Keratinocyte (primary cell): ENCODE data around the gene BOLA1. TPM values are rescaled to one million over a fixed set of nuclear protein-coding genes. Genes with fewer than 3 reads are reported as not detected.

Source experiments
- DNase-seq: peaks from one replicate; pipeline ENCODE4 v3.0.0-alpha.2; 2011; ENCODE audit warnings: low read depth, missing footprints, low spot score
- FAIRE-seq: peaks from 2 replicates; lab custom pipeline; 2011; peaks lifted over from hg19 to GRCh38; lab: Jason Lieb, UNC
- H2AFZ ChIP-seq: 2 replicates; pipeline ENCODE4 v1.6.0; 2012; ENCODE audit warnings: low read length, control low read depth, inconsistent platforms; ENCODE audit not compliant: control insufficient read depth
- H3K27ac ChIP-seq: 2 replicates; pipeline ENCODE4 v1.5.1; 2011; ENCODE audit warnings: low read length; ENCODE audit not compliant: control insufficient read depth, insufficient read depth
- H3K27me3 ChIP-seq: 3 replicates; pipeline ENCODE4 v1.6.0; 2011; ENCODE audit warnings: low read length; ENCODE audit not compliant: control insufficient read depth, insufficient read depth; ENCODE audit errors: extremely low read depth
- H3K36me3 ChIP-seq, 2 experiments: 2 replicates in 1 of 2; 3 replicates in 1 of 2; pipeline ENCODE4 v1.5.1; 2011; ENCODE audit warnings: low read length in 2 of 2, mild to moderate bottlenecking in 1 of 2; ENCODE audit not compliant: control insufficient read depth in 2 of 2, insufficient read depth in 2 of 2; ENCODE audit errors: extremely low read depth in 1 of 2
- H3K4me1 ChIP-seq: 3 replicates; pipeline ENCODE4 v1.5.1; 2011; ENCODE audit warnings: low read length; ENCODE audit not compliant: control insufficient read depth, insufficient read depth; ENCODE audit errors: extremely low read depth
- H3K4me2 ChIP-seq: 3 replicates; pipeline ENCODE4 v1.6.0; 2011; ENCODE audit warnings: low read depth, low read length; ENCODE audit not compliant: control insufficient read depth, insufficient read depth; ENCODE audit errors: extremely low read depth
- H3K4me3 ChIP-seq, 3 experiments: fragments of 200-600 bp in 1 of 3; sonication (generic) in 1 of 3; 2 replicates in 2 of 3; 3 replicates in 1 of 3; pipeline ENCODE4 v1.5.1; 2011 to 2016; ENCODE audit warnings: low read length in 3 of 3, mild to moderate bottlenecking in 3 of 3, control low read depth in 2 of 3, inconsistent platforms in 1 of 3, low read depth in 1 of 3, mixed read lengths in 1 of 3, mixed run types in 1 of 3, moderate library complexity in 1 of 3; ENCODE audit not compliant: control insufficient read depth in 2 of 3, insufficient read depth in 2 of 3; ENCODE audit errors: extremely low read depth in 1 of 3
- H3K79me2 ChIP-seq: 2 replicates; pipeline ENCODE4 v1.6.0; 2012; ENCODE audit warnings: low read length; ENCODE audit not compliant: control insufficient read depth, insufficient read depth
- H3K9ac ChIP-seq: 3 replicates; pipeline ENCODE4 v1.6.0; 2011; ENCODE audit warnings: low read length; ENCODE audit not compliant: control insufficient read depth, insufficient read depth; ENCODE audit errors: extremely low read depth
- H3K9me1 ChIP-seq: 3 replicates; pipeline ENCODE4 v1.6.0; 2011; ENCODE audit warnings: low read length; ENCODE audit not compliant: control insufficient read depth, insufficient read depth; ENCODE audit errors: extremely low read depth
- H3K9me3 ChIP-seq: 2 replicates; pipeline ENCODE4 v1.5.1; 2012; ENCODE audit warnings: low read depth, low read length; ENCODE audit not compliant: control insufficient read depth
- H4K20me1 ChIP-seq: 3 replicates; pipeline ENCODE4 v1.6.0; 2011; ENCODE audit warnings: low read length; ENCODE audit not compliant: control insufficient read depth, insufficient read depth; ENCODE audit errors: extremely low read depth
- CTCF ChIP-seq, 3 experiments: IDR thresholded peaks in 1 of 3; conservative IDR thresholded peaks in 1 of 3; optimal IDR thresholded peaks in 1 of 3; 2 replicates in 2 of 3; 3 replicates in 1 of 3; pipeline versions ENCODE3 to v1.5.1; 2011; ENCODE audit warnings: low read length in 3 of 3, mild to moderate bottlenecking in 3 of 3, moderate library complexity in 2 of 3, control low read depth in 1 of 3, inconsistent platforms in 1 of 3; ENCODE audit not compliant: insufficient read depth in 2 of 3; ENCODE audit errors: extremely low read depth in 1 of 3
- EZH2 ChIP-seq: IDR thresholded peaks from one replicate; pipeline ENCODE4 v1.6.1; 2012; ENCODE audit warnings: inconsistent platforms, mild to moderate bottlenecking, low read length, moderate library complexity
- dilution Hi-C: fragments of 300-500 bp; cut with MboI; formaldehyde crosslinking; loops from one replicate; pipeline ENCODE4 v1.7.0; 2020; ENCODE audit warnings: low sequenced_read_pairs; ENCODE audit not compliant: extremely low pct_ligation_motif_present
- polyA plus RNA-seq, 5 experiments: library from polyadenylated mRNA; depleted of rRNA in 3 of 5; stranded (reverse) in 3 of 5; stranded (forward) in 1 of 5; unstranded in 1 of 5; fragments of >200 nt; gene quantifications; 1 replicate in 1 of 5; 2 replicates in 3 of 5; 3 replicates in 1 of 5; pipeline versions ENCODE4 v1.2.1 to v1.2.3, GENCODE V29; 2011 to 2012; ENCODE audit warnings: missing spikeins in 2 of 5, low read depth in 1 of 5, low replicate concordance in 1 of 5

BOLA1 gene
- polyA plus RNA-seq, 1 donor (not counting 4 experiments of a cell fraction or from before 2014, with no cell fraction given) = 13.8 TPM

DNA sequence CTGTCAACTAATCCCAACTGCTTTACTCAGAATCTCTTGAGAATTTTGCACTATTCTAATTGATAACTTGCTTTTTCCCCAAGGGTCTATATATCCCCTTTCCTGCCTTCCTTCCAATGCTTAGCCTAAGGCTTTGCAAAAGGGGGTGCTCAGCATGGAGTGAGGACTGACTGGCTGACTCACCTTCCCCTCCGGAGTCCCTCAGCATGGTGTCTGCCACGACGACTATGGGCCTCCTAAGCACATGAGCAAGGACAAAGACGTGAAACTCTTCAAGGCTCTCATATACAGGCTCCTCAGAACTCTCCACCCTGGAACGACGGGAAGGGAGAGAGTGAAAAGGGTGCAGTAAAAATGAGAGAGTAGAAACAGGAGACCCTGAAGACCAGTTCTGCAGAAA, 50.5 kb downstream of the BOLA1 start:
- DNase-seq (no peak), FAIRE-seq (no peak)
- TF ChIP-seq CTCF (optimal IDR thresholded peaks at IDR 0.05 in 1 of 3, IDR thresholded peaks at IDR 0.05 in 1 of 3, conservative IDR thresholded peaks at IDR 0.05 in 1 of 3; ENCODE audit: extremely low read depth in 1 of 3, insufficient read depth in 2 of 3, low read length in 3 of 3) (no peak), EZH2 (no peak)
- dilution Hi-C loops = no loop called here
- Histone ChIP-seq H4K20me1 (no peaks in the 10 kb centered on the region), H3K9me3 (no peaks in the 10 kb centered on the region), H3K36me3 (peaks cover 7 to 13% of the 10 kb centered on the region in 2 experiments), H3K79me2 (no peaks in the 10 kb centered on the region), H3K9me1 (no peaks in the 10 kb centered on the region), H2AFZ (no peak overlapping the region), H3K27me3 (no peaks in the 10 kb centered on the region), H3K27ac (no peak overlapping the region), H3K4me1 (no peaks in the 10 kb centered on the region), H3K9ac (no peak overlapping the region), H3K4me2 (no peak overlapping the region), H3K4me3 (no peak overlapping the region)

Other genes starting within 250 kb of the BOLA1 start
- not detected in 3 replicates for gene FCGR1A, start 116.9 kb upstream of the BOLA1 start, polyA plus RNA-seq
- 0.10 to 0.71 TPM (median 0.28 TPM) in 3 replicates for gene SV2A, start 18.3 kb downstream of the BOLA1 start, polyA plus RNA-seq
- gene SF3B4, start 28.2 kb downstream of the BOLA1 start, polyA plus RNA-seq = 16.9 to 59.9 TPM (median 35.4 TPM) in 3 replicates
- gene MTMR11, start 37.3 kb downstream of the BOLA1 start, polyA plus RNA-seq = 11.8 to 15.6 TPM (median 12.8 TPM) in 3 replicates
- gene OTUD7B, start 111.2 kb downstream of the BOLA1 start, polyA plus RNA-seq = 6.5 to 8.9 TPM (median 8.7 TPM) in 3 replicates
- 24.5 to 40.0 TPM (median 34.3 TPM) in 3 replicates for gene VPS45, start 168.2 kb downstream of the BOLA1 start, polyA plus RNA-seq